HK-2 (cell line): ENCODE data around the gene KRTAP10-4.

ENCODE experiments used
- DNase-seq: peaks from one replicate; pipeline ENCODE4 v3.0.0-alpha.2; 2018; ENCODE audit not compliant: unreplicated experiment

KRTAP10-4 gene

DNA sequence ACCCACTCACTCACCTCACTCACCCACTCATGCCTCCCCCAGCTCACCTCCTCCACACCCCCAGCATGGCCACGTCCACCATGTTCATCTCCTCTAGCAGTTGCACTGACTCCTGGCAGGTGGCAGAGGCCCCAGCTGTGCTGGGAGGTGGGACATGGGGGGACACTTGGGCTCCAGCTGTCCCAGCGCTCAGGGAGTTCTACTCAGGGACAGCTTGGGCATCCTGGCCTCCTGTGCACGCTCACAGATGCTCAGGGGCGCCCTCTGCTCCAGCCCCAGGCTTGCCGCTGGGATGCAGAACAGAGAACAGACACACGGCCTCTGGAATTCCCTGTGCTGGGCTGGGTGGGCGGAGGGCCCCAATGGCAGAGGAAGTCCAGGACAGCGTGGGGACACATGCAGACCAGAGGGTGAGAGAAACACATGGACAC lies 43.6 kb downstream of the KRTAP10-4 start:
- no peak for DNase-seq

DNA sequence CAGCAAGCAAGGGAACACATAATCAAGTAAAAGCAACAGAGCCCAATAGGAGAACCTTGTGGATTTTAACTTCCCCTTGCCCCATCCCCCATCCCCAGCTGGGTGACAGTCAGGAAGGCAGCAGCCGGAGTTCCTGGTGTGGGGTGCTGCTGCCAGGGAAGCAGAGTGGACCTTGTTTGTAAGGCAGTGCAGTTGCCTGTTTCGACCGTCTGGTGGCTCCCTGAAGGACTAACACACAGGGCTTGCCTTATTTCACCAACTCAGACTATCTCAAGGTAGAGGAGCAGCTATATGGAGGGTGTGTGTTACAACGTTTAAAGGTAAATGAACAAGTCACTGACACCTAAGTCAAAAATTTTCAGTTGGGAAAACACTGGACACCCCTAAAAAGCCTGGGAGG lies 45.0 kb downstream of the KRTAP10-4 start:
- no peak for DNase-seq

DNA sequence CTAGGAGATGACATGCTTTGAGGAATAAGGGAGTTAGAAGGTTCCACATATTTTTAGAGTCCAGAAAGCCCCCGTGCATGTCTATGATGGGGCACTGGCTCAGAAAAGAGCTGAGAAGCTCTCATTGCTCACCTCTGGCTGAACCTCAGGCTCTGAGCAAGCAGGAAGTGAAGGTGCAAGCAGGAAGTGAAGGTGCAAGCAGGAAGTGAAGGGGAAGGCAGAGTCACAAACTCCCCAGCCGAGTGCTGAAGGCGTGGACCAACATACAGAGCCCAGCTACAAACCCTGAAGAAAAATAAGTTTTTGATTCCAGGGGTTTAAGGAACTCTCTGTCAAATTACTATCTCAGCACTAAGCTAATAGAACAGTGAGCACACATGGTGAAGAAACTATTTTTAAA lies 45.4 kb downstream of the KRTAP10-4 start:
- DNase-seq = no peak

DNA sequence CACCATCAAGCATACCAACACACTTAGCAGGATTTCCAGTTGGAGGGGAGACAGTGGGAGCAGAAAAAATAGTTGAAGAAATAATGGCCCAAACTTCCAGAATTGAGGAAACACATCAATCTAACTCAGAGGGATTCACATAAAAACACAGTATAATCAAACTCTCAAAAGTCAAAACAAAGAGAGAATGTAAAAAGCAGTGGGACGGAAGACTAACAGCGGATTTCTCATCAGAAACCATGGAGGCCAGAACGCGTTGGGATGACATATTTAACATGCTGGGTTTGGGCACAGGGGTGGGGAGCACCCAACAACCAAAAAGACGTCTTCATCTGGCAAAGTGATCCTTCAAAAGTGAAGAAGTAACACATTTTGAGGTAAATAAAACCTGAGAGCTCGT lies 46.4 kb downstream of the KRTAP10-4 start:
- DNase-seq = no peak

DNA sequence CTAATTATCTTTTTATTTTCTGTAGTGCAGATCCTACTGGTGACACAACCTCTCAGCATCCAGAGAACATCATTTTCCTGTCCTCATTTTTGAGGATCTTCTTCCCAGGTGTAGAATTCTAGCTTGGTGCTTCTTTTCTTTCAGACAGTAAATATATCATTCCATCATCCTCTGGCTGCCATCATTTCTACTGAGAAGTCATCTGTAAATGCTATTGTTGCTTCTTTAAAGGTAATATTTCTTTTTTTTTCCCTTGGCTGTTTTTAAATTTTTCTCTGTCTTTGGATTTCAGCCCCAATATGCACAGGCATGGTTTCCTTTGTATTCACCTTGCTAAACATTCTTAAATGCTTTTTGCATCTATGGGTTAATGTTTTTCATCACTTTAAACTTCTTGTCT lies 50.0 kb downstream of the KRTAP10-4 start:
- DNase-seq = no peak
